ENCODE data around the gene KLHL34. TPM values are rescaled to one million over a fixed set of nuclear protein-coding genes. Genes with fewer than 3 reads are reported as not detected.

The KLHL34 gene
- total RNA-seq (2014; rRNA removed; shearing (Covaris generic)), result not detected in 2 replicates

- no peak for DNase-seq (ENCODE audit: low read depth)
Observed at GRCh38 chrX:21658152-21658737, at the start of gene KLHL34. KLHL34 (minus strand) TSS chrX:21658330; CDS start chrX:21657788, 542 bp downstream.

- DNase-seq (ENCODE audit: low read depth), result no peak
Observed at GRCh38 chrX:21705225-21705624, 47.1 kb upstream of the KLHL34 start.

GRCh38 chrX:21702725-21703124 lies 44.6 kb upstream of the KLHL34 start:
- DNase-seq (ENCODE audit: low read depth), result no peak

GRCh38 chrX:21700967-21701366 lies 42.8 kb upstream of the KLHL34 start:
- DNase-seq (ENCODE audit: low read depth), result no peak

- no peak for DNase-seq (ENCODE audit: low read depth)
Observed at GRCh38 chrX:21700275-21700674, 42.1 kb upstream of the KLHL34 start.

GRCh38 chrX:21699136-21699535 lies 41.0 kb upstream of the KLHL34 start:
- DNase-seq (ENCODE audit: low read depth), result no peak

- DNase-seq (ENCODE audit: low read depth), result no peak
Observed at GRCh38 chrX:21698272-21698671, 40.1 kb upstream of the KLHL34 start.

- no peak for DNase-seq (ENCODE audit: low read depth)
Observed at GRCh38 chrX:21691512-21692018, 33.4 kb upstream of the KLHL34 start.

GRCh38 chrX:21683941-21684340 lies 25.8 kb upstream of the KLHL34 start:
- no peak for DNase-seq (ENCODE audit: low read depth)

- no peak for DNase-seq (ENCODE audit: low read depth)
Observed at GRCh38 chrX:21678048-21678612, 20.0 kb upstream of the KLHL34 start.

GRCh38 chrX:21675931-21676330 lies 17.8 kb upstream of the KLHL34 start:
- DNase-seq (ENCODE audit: low read depth), result no peak

GRCh38 chrX:21674430-21675186 lies 16.5 kb upstream of the KLHL34 start:
- no peak for DNase-seq (ENCODE audit: low read depth)

GRCh38 chrX:21666679-21667078 lies 8.5 kb upstream of the KLHL34 start:
- DNase-seq (ENCODE audit: low read depth), result peak; percentile 7

- DNase-seq (ENCODE audit: low read depth), result no peak
Observed at GRCh38 chrX:21666252-21666651, 8.1 kb upstream of the KLHL34 start.

GRCh38 chrX:21662761-21663160 lies 4.6 kb upstream of the KLHL34 start:
- no peak for DNase-seq (ENCODE audit: low read depth)

- no peak for DNase-seq (ENCODE audit: low read depth)
Observed at GRCh38 chrX:21661316-21661715, 3.2 kb upstream of the KLHL34 start.

GRCh38 chrX:21660156-21660555 lies 2.0 kb upstream of the KLHL34 start:
- no peak for DNase-seq (ENCODE audit: low read depth)

GRCh38 chrX:21659320-21659719 lies 1.2 kb upstream of the KLHL34 start:
- DNase-seq (ENCODE audit: low read depth), result no peak

- no peak for DNase-seq (ENCODE audit: low read depth)
Observed at GRCh38 chrX:21658746-21659145, 616 bp upstream of the KLHL34 start.

- no peak for DNase-seq (ENCODE audit: low read depth)
Observed at GRCh38 chrX:21657318-21658151, 595 bp downstream of the KLHL34 start.

GRCh38 chrX:21656587-21657317 lies 1.4 kb downstream of the KLHL34 start:
- no peak for DNase-seq (ENCODE audit: low read depth)
